ENCODE data around the gene FRY.

FRY gene

DNA sequence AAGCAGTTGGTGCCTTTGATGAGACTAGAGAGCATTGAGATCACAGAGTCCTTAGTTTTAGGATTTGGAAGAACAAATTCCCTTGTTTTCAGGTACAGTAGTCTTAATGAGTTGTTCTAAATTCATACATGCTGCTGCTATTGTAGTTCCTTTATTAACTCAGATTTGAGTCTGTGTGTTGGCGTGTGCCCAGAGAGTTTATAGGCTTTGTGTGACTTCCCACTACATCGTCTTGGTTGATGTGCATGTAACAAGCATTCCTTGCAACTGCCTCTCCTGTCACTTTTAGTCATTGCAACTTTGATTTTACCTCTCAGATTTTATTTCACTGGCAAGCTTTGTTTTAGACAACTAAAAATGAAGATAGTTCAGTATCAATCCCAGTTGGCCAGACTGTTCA, 148.1 kb downstream of the FRY start:
- no peak for DNase-seq

DNA sequence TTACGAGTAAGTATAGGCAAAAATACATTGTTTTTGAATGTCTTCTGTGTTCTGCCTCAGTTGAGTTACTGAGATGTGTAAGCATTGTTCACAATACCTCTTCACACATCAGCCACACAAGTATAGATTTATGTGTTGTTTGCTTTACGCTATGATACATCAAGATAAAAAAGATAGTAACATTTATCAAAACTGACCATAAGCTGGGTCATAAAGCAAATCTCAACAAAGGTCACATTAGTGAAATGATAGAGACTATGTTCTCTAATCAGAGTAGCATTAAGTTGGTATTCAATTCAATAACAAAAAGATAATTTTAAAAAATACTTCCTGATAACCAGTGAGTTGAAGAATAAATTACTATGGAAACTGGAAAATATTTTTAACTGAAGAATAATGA, 156.1 kb downstream of the FRY start:
- DNase-seq = no peak

DNA sequence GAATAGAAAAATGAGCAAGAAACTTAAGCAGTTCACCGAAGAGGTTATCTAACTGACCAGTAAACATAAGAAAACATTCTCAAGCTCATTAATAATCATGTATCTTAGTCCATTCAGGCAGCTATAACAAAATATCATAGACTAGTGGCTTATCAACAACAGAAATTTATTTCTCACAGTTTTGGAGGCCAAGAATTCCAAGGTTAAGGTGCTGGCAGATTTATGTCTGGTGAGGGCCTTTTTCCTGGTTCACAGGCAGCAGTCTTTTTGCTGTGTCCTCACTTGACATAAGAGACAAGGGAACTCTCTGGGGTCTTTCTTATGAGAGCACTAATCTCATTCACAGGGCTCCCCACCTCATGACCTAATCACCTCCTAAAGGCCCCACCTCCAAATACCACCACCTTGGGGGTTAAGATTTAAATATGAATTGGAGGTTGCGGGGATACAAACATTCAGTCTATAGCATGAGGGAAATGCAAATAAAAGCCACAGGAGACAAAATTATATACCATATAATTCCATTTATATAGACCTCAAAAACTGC, 160.0 kb downstream of the FRY start:
- no peak for DNase-seq

DNA sequence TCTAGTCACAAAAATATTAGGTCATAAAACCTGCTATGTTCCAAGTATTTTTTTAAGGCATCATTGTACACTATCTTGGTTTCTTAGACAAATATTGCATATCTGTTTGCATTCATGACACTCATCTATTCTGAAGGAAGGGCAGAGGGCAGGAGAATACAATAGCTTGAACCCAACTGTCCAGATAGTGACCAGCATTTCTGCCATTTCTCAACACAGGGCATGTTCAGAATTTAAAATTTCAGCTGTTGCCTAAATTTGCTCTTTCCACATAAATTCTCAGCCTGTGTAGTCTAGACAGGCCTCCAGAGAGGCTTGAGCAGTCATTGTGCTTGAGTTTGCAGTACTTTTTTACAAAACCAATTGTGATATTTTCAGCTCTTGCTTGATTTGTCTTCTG, 164.1 kb downstream of the FRY start:
- DNase-seq = no peak

DNA sequence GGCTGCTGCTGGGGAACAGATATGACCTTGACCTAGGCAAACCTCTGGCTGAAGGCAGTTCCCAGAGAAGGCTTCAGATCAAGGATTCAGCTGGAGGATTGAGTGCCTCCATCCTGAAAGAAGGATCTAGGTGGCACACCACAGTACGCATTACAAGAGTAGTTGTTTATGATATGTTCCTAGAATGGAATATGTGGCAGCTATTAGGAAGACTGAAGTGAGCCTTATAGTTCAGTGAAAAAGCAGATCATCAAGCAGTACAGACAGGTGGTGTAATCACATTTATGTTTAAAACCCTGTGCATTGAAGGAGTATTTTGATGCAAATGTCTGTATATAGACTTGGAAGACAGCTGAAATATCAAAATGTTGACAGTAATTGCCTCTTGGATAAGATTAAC, 167.6 kb downstream of the FRY start:
- no peak for DNase-seq

DNA sequence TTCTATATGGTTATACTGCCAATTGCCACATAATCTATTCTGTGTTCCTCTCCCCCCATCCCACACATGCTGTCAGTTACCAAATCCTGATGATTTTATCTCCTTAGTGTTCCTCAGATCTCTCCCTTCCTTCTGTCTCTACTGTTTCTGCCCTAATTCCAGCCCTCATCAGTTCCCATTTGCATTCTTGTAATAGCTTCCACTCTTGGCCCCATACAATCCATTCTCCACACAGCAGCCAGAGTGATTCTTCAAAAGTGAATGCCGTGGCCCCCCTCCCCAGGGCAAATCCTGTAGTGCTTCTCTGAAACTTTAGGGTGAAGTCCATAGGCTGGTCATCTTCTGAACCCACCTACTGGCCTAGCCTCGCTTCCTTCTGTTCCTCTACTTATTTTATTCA, 169.2 kb downstream of the FRY start:
- no peak for DNase-seq

DNA sequence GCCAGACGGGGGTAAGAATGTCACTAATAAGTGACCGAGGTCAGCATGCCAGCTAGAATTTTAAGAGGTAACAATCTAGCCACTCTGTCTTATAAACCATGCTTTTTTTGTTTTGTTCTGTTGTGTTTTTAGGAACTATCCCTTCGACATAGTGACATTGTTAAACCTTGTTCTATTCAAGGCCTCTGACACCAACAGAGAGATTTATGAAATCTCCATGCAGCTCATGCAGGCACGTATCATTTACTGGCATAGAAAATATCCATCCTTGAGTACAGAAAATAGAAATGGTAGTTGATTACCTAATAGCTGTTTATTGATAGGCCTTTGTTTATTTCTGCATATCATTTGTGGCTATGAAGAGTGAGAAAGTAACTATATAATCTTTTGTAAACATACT, 170.2 kb downstream of the FRY start:
- no peak for DNase-seq

DNA sequence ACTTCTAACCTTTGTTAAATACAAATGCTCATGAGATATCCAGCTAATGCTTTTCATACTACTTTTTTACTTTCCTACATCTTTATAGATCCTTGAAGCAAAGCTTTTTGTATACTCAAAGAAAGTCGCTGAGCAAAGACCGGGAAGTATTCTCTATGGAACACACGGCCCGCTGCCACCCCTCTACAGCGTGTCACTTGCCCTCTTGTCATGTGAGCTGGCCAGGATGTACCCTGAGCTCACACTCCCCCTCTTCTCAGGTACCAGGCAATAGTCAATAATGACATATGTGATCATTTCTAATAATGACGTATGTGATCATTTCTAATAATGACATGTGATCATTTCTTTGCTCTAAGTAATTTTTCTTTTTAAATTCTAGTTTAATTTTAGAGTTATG, 170.7 kb downstream of the FRY start:
- DNase-seq = no peak

DNA sequence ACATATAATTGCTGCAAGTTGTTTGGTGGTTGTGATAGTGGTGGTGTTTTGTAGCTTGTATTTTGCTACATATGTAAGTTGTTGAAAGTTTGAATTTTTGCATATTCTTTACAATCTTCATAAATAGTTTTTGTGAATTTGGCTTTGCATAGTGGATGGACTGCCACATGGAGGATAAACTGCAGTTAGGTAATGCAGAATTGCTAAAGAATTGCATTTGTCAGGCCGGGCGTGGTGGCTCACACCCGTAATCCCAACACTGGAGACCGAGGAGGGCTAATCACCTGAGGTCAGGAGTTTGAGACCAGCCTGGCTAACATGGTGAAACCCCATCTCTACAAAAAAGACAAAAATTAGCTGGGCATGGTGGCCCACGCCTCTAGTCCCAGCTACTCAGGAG, 171.6 kb downstream of the FRY start:
- no peak for DNase-seq

DNA sequence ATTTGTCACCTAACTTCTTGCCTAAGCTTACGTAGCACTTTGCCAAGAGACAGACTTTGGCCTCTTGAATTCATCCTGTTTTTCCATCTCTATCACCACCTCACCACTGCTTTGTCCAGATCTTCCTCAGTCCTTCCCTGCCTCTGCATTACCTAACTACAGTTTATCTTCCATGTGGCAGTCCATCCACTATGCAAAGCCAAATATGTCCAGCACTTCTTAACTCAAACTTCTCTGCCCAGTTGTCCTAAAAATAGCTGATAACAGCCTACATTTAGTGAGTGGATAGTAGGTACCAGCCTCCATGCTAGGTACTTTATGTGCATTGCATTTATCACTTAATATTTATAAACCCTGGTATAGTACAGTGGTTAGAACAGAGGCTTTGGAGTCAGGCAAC, 172.2 kb downstream of the FRY start:
- no peak for DNase-seq

DNA sequence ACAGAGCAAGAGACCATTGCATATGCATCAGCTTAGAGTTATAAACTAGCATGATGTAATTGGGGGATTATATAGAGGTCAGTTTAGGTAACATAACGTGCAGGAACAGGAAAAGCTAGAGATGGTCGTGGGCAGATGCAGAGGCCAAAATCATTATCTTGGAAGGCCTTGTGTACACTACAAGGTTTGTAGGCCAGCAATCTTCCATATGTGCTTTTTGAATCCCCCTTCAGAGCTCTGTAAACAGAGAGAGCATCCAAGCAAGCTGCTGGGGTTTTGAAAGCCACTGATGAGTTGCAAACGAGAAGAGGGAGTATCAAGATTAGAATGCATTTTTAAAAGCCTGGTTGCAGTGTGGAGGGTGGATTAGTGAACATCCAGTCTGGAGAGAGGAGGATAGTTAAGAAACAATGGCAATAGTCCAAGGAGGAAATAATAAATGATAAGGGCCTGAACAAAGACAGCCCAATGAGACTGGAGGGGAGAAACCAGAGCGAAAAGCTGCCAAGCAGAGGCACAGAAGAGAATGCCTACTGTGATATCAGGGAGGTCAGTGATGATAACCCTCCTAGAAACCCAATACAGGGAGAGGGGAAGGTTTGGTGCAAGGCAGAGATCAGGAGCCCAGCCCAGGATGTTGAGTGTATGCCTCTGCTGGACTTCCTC, 174.0 kb downstream of the FRY start:
- no peak for DNase-seq

DNA sequence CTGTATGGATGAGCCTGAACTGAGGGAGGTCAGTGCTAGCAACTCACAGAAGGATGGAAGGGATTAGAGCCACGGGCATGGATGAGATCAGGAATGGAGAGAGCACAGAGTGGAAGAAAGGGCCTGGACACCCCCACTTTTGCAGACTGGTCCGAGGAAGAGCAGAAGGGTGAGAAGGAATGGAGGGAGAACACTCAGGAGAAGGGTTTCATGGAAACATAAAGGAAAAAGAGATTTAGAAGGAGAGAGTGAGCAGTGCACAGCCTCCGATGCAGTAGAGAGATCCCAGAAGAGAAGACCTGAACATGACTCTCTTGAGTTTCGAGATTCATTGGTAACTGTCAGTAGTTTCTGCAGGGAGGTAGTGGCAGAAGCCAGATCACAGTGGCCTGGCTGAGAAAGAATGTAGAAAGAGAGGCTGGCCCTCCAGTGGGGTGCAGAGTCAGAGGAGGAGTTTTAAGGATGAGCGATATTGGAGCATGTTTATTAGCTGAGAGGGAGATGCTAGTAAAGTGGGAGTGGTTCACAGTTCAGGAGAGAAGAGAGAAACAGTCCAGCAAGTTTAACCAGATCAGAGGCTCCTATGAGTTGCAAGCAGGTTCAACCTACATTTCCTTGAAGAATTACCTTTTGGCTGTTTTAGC, 174.6 kb downstream of the FRY start:
- DNase-seq = no peak

DNA sequence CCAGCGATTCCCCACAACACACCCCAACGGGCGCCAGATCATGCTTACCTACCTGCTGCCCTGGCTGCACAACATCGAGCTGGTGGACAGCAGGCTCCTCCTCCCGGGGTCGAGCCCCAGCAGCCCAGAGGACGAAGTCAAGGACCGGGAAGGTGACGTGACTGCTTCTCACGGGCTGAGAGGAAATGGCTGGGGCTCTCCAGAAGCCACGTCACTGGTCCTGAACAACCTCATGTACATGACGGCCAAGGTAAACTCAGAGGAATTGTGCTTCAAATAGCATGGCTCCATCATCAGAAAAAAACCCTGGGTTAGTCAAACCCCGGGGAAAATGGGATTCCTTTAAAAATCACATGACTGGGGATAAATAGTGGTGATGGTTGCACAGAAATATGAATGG, 177.3 kb downstream of the FRY start:
- no peak for DNase-seq

DNA sequence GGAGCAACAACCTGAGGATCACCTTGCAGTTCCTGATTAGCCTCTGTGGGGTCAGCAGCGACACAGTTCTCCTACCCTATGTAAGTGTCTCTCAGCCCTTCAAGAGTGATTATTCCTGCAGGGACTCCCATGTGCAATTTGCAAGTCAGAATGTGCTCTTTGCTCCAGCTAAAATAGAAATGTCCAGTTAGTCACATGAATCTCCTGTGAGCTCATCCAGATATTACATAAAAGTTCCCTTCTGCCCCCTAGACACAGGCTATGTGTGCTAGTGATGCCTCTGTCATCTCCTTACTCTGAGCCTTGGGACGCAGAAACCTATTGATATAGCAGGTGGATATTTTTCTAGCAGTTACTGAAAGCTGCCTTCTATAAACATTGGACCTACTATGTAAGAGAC, 178.1 kb downstream of the FRY start:
- no peak for DNase-seq

DNA sequence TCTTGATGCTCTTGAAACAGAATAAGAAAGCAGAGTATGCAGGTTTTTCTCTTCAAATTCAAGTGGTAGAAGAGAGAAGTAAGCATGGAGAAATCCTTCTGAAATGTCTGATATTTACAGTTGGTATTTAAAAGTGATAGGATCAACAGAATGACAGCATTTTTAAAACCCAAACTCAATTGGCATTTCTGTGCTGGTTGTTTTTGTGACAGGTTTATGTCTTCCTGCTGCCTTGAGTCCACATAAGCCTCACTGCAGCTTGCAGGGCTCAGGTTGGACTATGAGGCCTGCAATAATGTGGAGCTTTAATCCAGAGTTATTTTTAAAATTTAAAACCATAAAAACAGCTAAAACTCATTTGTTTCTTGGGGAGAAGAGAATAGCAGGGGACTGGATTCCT, 178.5 kb downstream of the FRY start:
- no peak for DNase-seq

DNA sequence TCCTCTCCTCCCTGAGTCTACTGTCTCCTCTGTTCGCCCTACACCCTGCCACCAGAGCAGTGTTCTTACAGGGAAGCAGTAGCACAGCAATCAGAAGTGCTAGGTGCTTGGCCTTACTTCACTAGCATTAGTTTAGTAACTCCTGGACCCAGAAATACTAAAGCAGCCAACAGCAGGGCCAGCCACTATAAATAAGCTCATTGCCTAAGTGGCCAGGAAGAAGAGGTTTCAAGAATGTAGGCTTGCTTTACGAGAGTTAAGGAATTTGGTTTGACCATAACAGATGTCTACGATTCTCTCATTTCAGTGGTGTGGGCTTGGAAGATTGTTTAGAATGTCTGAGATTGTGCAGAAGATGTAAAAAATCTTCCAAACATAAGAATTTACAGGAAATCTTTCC, 180.2 kb downstream of the FRY start:
- no peak for DNase-seq

DNA sequence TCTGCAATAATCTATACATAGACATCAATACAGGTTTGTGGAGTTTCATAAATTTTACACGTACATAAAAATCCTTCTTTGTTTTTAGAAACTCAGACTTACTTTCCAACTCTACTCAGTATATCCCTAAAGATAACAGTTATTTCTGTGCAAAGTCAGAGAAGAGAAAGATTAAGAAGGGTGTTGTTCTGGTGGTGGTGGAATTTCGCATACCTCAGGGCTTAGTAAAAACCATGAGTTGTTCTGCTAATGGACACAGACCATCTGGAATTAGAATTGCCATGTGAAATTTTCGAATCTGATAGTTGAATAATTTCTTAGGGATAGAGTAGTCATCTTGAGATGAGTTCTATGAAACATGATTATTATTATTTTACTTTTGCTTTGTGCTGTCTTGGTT, 180.8 kb downstream of the FRY start:
- no peak for DNase-seq

DNA sequence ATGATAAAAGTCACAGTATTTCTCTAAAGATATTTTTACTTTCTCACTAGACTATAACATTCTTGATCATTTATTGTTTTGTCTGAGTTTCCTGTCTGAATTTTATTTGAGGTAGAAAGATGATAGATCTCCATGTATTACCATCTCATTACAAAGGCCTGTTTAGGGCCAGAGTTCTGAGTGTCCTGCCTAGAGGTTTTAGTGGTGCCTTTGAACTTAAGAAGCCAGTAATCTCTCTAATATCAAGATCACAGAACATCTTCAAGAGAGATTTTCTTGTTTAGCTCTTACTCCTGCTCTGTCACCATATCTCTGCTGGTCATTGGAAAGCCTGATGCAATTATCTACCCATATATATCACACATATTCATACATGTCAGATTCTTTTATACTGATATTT, 182.1 kb downstream of the FRY start:
- no peak for DNase-seq

DNA sequence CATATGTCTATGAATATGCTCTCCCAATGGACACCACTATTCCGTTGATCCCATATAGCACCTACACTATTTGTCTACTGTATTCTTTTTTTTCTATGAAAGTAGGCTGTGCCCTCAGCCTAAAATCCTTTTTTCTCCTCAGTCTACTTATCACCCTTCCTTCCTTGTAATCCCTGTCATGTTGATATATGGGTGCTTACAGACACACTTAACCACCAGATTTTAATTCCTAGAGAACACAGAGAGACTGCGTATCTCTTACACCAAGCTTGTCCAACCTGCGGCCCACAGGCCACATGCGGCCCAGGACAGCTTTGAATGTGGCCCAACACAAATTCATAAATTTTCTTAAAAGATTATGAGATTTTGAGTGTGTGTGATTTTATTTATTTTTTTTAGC, 182.5 kb downstream of the FRY start:
- no peak for DNase-seq

DNA sequence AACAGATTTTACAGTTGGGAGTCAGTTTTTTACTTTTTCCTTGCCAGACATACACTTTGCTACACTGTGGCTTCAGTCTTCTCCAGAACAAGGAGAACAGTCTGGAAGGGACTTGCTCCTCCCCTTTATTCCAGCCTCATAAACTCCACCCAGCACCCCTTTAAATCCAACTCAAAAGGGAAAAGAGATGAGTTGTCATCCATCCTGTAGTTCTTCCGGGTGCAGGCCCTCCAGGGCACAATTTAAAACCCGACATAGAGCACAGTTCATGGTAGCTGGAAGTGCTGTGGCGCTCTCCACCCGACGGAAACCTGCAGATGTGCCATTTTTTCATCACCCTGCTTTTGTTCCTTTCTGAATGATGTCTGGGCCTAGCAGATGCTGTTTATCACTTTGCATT, 184.7 kb downstream of the FRY start:
- no peak for DNase-seq

DNA sequence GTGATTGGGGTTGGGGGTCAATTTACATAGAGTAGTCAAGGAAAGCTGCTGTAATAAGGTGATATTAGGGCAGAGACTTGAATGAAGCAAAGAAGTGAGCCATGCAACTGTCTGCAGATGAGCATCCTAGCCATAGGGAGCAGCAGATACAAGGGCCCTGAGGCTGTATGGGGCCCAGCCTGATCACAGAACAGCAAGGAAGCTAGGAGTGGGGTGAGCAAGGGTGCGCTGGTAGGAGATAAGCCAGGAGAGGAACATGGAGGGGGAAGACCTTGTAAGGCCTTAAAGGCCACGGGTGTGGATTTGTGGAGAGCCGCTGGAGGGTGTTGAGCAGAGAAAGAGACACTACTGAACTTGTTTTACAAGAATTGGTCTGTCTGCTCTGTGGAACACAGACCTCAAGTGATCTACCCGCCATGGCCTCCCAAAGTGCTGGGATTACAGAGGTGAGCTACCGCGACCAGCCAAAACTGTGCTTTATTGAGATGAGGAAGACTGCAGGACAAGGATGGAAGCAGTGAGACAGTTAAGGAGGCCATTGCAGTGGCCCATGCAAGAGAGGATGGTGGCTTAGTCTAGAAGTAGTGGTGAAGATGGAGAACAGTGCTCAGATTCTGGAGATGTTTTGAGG, 190.6 kb downstream of the FRY start:
- no peak for DNase-seq

DNA sequence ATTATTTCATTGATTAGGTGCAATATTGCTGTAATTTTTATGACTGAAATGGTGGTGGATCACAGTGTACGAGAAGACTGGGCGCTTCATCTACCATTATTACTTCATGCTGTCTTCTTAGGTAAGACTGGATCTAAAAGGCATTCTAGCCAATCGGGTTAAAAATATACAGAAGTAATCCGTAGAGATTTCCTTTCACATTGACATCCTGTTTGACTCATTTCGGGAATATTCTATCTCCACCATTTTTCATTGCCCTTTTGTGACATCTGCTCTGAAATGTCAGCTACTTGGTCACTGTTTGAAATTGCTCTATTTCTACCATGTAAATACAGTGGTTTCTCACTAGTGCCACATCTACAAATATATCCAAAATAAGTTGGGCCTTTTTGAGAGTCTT, 193.3 kb downstream of the FRY start:
- DNase-seq = no peak

DNA sequence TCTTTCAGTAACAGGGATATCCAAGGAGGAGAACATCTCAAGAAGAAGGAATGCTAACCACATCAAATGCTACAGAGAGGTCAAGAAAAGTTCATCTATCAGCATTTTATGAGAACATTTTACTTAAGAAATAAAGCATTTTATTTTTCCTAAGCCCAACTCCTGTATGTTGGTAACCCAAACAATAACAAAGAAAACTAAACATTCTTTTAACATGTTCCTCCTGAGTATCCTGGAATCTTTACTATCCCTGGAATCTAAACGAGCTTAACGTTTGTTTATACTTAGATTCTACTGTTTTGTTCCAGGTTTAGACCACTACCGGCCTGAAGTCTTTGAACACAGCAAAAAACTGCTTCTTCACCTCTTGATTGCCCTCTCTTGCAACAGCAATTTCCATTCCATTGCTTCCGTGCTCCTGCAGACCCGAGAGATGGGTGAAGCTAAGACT, 193.9 kb downstream of the FRY start:
- DNase-seq = no peak

DNA sequence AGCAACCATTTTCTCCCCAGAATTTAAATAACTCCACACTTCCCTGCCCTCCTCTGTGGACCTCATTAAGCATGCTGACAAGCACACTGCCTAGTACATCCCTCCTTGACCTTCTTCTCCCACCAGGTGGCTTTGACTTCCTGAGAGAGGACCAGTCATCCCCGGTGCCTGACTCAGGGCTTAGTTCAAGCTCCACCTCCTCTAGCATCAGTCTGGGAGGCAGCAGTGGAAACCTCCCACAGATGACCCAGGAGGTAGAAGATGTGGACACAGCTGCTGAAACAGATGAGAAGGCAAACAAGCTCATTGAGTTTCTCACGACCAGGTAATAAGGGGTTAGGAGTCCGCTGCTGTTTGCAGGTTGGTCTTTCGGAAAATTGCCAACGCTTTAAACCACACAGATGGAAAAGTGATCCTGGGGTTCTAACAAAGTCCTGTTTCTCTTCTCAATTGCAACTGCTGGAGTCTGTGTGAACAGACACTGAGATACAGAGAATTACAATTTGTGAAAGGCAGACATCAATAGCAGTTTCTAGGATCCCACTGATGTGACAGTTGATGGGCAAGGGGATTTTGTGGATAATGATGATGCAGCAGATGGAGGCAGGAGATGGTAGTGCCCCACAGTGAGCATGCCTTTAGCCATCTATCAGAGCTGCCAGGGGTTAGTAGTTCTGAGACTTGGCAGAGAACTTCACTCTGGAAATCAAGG, 196.9 kb downstream of the FRY start:
- no peak for DNase-seq

Data from SIG-M5 (cell line).